ENCODE data around the gene NPAT. TPM values are rescaled to one million over a fixed set of nuclear protein-coding genes. Genes with fewer than 3 reads are reported as not detected.

The NPAT gene
- total and polyA plus RNA-seq, 10 of the 15 experiments (the other 5 are each of a cell fraction or from before 2014, with no cell fraction given) = 7.5 to 32.8 (median 20.1) TPM

- TF ChIP-seq CTCF (IDR thresholded peaks at IDR 0.05 in 2 of 3, conservative IDR thresholded peaks at IDR 0.05 in 1 of 3; ENCODE audit: control insufficient read depth in 2 of 3, extremely low read depth in 1 of 3, insufficient read depth in 1 of 3, low read depth in 3 of 3, low read length in 3 of 3) (no peak), IKZF2 (IDR thresholded peaks at IDR 0.05) (no peak), TBL1XR1 (IDR thresholded peaks at IDR 0.05; ENCODE audit: low read depth, low read length) (no peak), USF2 (IDR thresholded peaks at IDR 0.05; ENCODE audit: borderline replicate concordance, low read depth, low read length) (no peak), TARDBP (IDR thresholded peaks at IDR 0.05; ENCODE audit: borderline replicate concordance) (no peak), RCOR1 (conservative IDR thresholded peaks at IDR 0.05; ENCODE audit: low read depth, low read length) (no peak)
These were observed 97.3 kb downstream of the NPAT start (continued) for GRCh38 chr11:108125096-108125495.

- Histone ChIP-seq H3K4me2 (ENCODE audit: control insufficient read depth, insufficient read depth) (peak overlapping the region; percentile 94), H3K27ac (ENCODE audit: control insufficient read depth, insufficient read depth) (peak overlapping the region; percentile 65), H3K79me2 (ENCODE audit: control insufficient read depth, insufficient read depth, low read length) (peaks cover 35% of the 10 kb centered on the region), H4K20me1 (ENCODE audit: control insufficient read depth, insufficient read depth) (no peaks in the 10 kb centered on the region), H2AFZ (ENCODE audit: control insufficient read depth, low read depth, low read length) (peak overlapping the region; percentile 96; the same call in 1 of the 2 replicates), H3K9me3 (replicated peaks; ENCODE audit: control insufficient read depth, insufficient read depth, low read length) (no peaks in the 10 kb centered on the region), H3K36me3 (ENCODE audit: control insufficient read depth in 2 of 2, insufficient read depth in 2 of 2, low read length in 1 of 2) (no peaks in the 10 kb centered on the region), H3K4me1 (ENCODE audit: control insufficient read depth, insufficient read depth, low read length) (peaks cover 10% of the 10 kb centered on the region), H3K27me3 (replicated peaks in 1 of 2; ENCODE audit: control insufficient read depth in 2 of 2, insufficient read depth in 2 of 2, low read length in 1 of 2) (no peaks in the 10 kb centered on the region), H3K9ac (ENCODE audit: control insufficient read depth, insufficient read depth, low read length) (peak overlapping the region; percentile 89), H3K4me3 (peak overlapping the region; percentile 73)
- in situ Hi-C loops (cut with MboI) (loop anchor here (5.0 kb wide), 1 partner anchor 530 kb away; no protein-coding TSS in a partner anchor), intact Hi-C loops (cut with micrococcal nuclease; ENCODE audit: unreplicated experiment) (loop anchor here (5.0 kb wide), 1 partner anchor 540 kb away; no protein-coding TSS in a partner anchor)
- ChIA-PET CTCF (interaction anchor here (1.3 kb wide), 1 partner anchor 11 kb away, joined by 4 read pairs; no protein-coding TSS in a partner anchor), SMC1A (ENCODE audit: uncharacterized antibody, unreplicated experiment) (interaction anchor here (0.6 to 2.0 kb wide), 5 partner anchors 11 to 373 kb away, joined by 3 to 6 read pairs (median 5); partner anchors contain the start of gene CUL5), POLR2A (interaction anchor here (0.6 to 1.0 kb wide), 2 partner anchors 26 to 100 kb away, joined by 3 to 6 read pairs; partner anchors contain the start of gene NPAT), RAD21 (ENCODE audit: unreplicated experiment) (no interaction called here)
- no peak for ATAC-seq
- no peak for DNase-seq (ENCODE audit: low read depth, low spot score)
- FAIRE-seq = peak; percentile 49
- no peak for TF ChIP-seq BCLAF1 (IDR thresholded peaks at IDR 0.05)
- WGBS (ENCODE audit: insufficient coverage, insufficient replicate concordance, low lambda C conversion rate, missing lambda C conversion rate) = 83% methylated on average over 9 of the region's 9 CpGs
- no TSS peak for BruUV-seq (replicated peaks)
These were observed 100.2 kb downstream of the NPAT start for GRCh38 chr11:108122166-108122628.
